Liver (tissue), 9 donors: ENCODE data around the gene ZMYND8. TPM values are rescaled to one million over a fixed set of nuclear protein-coding genes. Genes with fewer than 3 reads are reported as not detected.

ENCODE experiments used
- DNase-seq: peaks from one replicate; pipeline ENCODE4 v3.0.0-alpha.2; 2017; ENCODE audit warnings: low spot score
- H3K27ac ChIP-seq, 2 donors: one replicate each; pipeline ENCODE4 v1.7.0; 2013; ENCODE audit warnings: inconsistent platforms in 2 of 2, low read length in 2 of 2, control low read depth in 1 of 2, low read depth in 1 of 2, mild to moderate bottlenecking in 1 of 2
- H3K27me3 ChIP-seq, 4 donors: one replicate each; pipeline versions ENCODE4 v1.6.1 to v1.7.0; 2013; ENCODE audit warnings: low read length in 3 of 4, inconsistent platforms in 1 of 4, mild to moderate bottlenecking in 1 of 4, moderate library complexity in 1 of 4; ENCODE audit not compliant: control insufficient read depth in 4 of 4, insufficient read depth in 4 of 4
- H3K36me3 ChIP-seq, 4 donors: one replicate each; pipeline versions ENCODE4 v1.6.1 to v1.7.0; 2013; ENCODE audit warnings: low read length in 3 of 4, mild to moderate bottlenecking in 3 of 4, low read depth in 1 of 4, moderate library complexity in 1 of 4; ENCODE audit not compliant: control insufficient read depth in 4 of 4, insufficient read depth in 3 of 4
- H3K4me1 ChIP-seq, 4 donors: one replicate each; pipeline versions ENCODE4 v1.6.1 to v1.7.0; 2013; ENCODE audit warnings: low read length in 3 of 4, mild to moderate bottlenecking in 3 of 4, moderate library complexity in 1 of 4; ENCODE audit not compliant: control insufficient read depth in 4 of 4, insufficient read depth in 4 of 4
- H3K4me3 ChIP-seq, 3 donors: one replicate each; pipeline versions ENCODE4 v1.6.1 to v1.7.0; 2013; ENCODE audit warnings: low read length in 3 of 3, control low read depth in 1 of 3, low read depth in 1 of 3, mild to moderate bottlenecking in 1 of 3
- H3K9ac ChIP-seq, 2 donors: one replicate each; pipeline ENCODE4 v1.7.0; 2013; ENCODE audit warnings: low read length in 2 of 2, mild to moderate bottlenecking in 2 of 2, moderate library complexity in 2 of 2, control low read depth in 1 of 2, low read depth in 1 of 2
- H3K9me3 ChIP-seq, 4 donors: one replicate each; pipeline versions ENCODE4 v1.6.1 to v1.7.0; 2013; ENCODE audit warnings: low read length in 3 of 4; ENCODE audit not compliant: control insufficient read depth in 4 of 4
- ATF3 ChIP-seq: IDR thresholded peaks from 2 replicates; pipeline ENCODE4 v1.6.1; 2016; ENCODE audit warnings: antibody characterized with exemption
- CTCF ChIP-seq: fragments of 150-350 bp; IDR thresholded peaks from 2 replicates; pipeline ENCODE4 v1.5.1; 2017; ENCODE audit warnings: improper control_type of control experiment, low read depth, low read length; ENCODE audit not compliant: missing input control
- EGR1 ChIP-seq, 2 donors: IDR thresholded peaks; 2 replicates each; pipeline ENCODE4 v1.6.1; 2016 to 2018; ENCODE audit warnings: antibody characterized with exemption in 2 of 2, low read depth in 2 of 2
- FOXA1 ChIP-seq: IDR thresholded peaks from 2 replicates; pipeline ENCODE4 v1.6.1; 2016; ENCODE audit warnings: antibody characterized with exemption
- FOXA2 ChIP-seq: IDR thresholded peaks from 2 replicates; pipeline ENCODE4 v1.6.1; 2016; ENCODE audit warnings: antibody characterized with exemption
- GABPA ChIP-seq, 2 donors: IDR thresholded peaks in 1 of 2; conservative IDR thresholded peaks in 1 of 2; 2 replicates each; pipeline ENCODE4 v1.6.1; 2016; ENCODE audit warnings: antibody characterized with exemption in 2 of 2, mild to moderate bottlenecking in 1 of 2, moderate library complexity in 1 of 2
- HNF4A ChIP-seq, 2 donors: conservative IDR thresholded peaks; 2 replicates each; pipeline ENCODE4 v1.6.1; 2016; ENCODE audit warnings: antibody characterized with exemption in 2 of 2, mild to moderate bottlenecking in 2 of 2
- HNF4G ChIP-seq: IDR thresholded peaks from 2 replicates; pipeline ENCODE4 v1.6.1; 2016; ENCODE audit warnings: antibody characterized with exemption
- JUND ChIP-seq, 2 donors: IDR thresholded peaks; 2 replicates each; pipeline ENCODE4 v1.6.1; 2016; ENCODE audit warnings: antibody characterized with exemption in 2 of 2
- MAX ChIP-seq: IDR thresholded peaks from 2 replicates; pipeline ENCODE4 v1.6.1; 2016; ENCODE audit warnings: antibody characterized with exemption
- NR2F2 ChIP-seq: IDR thresholded peaks from 2 replicates; pipeline ENCODE4 v1.6.1; 2016; ENCODE audit warnings: antibody characterized with exemption
- RAD21 ChIP-seq, 2 donors: IDR thresholded peaks; 2 replicates each; pipeline ENCODE4 v1.6.1; 2016; ENCODE audit warnings: antibody characterized with exemption in 2 of 2, mild to moderate bottlenecking in 2 of 2
- REST ChIP-seq: IDR thresholded peaks from 2 replicates; pipeline ENCODE4 v1.6.1; 2016; ENCODE audit warnings: antibody characterized with exemption, mild to moderate bottlenecking
- RXRA ChIP-seq, 2 donors: IDR thresholded peaks; 2 replicates each; pipeline ENCODE4 v1.6.1; 2017 to 2018; ENCODE audit warnings: antibody characterized with exemption in 2 of 2, mild to moderate bottlenecking in 1 of 2
- SP1 ChIP-seq: IDR thresholded peaks from 2 replicates; pipeline ENCODE4 v1.6.1; 2018; ENCODE audit warnings: antibody characterized with exemption, mild to moderate bottlenecking
- TAF1 ChIP-seq: conservative IDR thresholded peaks from 2 replicates; pipeline ENCODE4 v1.6.1; 2016; ENCODE audit warnings: antibody characterized with exemption, mild to moderate bottlenecking
- YY1 ChIP-seq: IDR thresholded peaks from 2 replicates; pipeline ENCODE4 v1.6.1; 2016; ENCODE audit warnings: antibody characterized with exemption, mild to moderate bottlenecking
- ZBTB33 ChIP-seq: IDR thresholded peaks from 2 replicates; pipeline ENCODE4 v1.6.1; 2016; ENCODE audit warnings: antibody characterized with exemption
- WGBS: extraction: QIAGEN DNeasy Blood & Tissue Kit; methylation state at CpG from one replicate; pipeline ENCODE4 v1.1.7; 2013; 5-methylcytosine and 5-hydroxymethylcytosine counted together
- polyA plus RNA-seq, 2 donors: library from polyadenylated mRNA; stranded (reverse) in 1 of 2; unstranded in 1 of 2; fragments of 200-250 nt in 1 of 2; fragments of >200 nt in 1 of 2; fragmentation: Nextera tagmentation in 1 of 2; extraction: Ambion mirVana in 1 of 2; gene quantifications; one replicate each; pipeline versions ENCODE4 v1.2.1 to v1.2.3, GENCODE V29; 2013 to 2015
- total RNA-seq, 2 donors: library from RNA; depleted of rRNA; stranded (reverse); fragments of >200 nt; gene quantifications; one replicate each; pipeline ENCODE4 v1.2.3, GENCODE V29; 2014
- donor health status: healthy.
- donor health status: healthy.
- donor health status: healthy.
- donor health status: healthy.
- donor health status: healthy.

ZMYND8 gene
- total and polyA plus RNA-seq, 4 donors, result 3.3 to 23.5 (median 6.8) TPM

- Histone ChIP-seq H3K9ac (no peak overlapping the region), H3K9me3 (no peaks in the 10 kb centered on the region), H3K4me1 (no peaks in the 10 kb centered on the region), H3K27ac (no peak overlapping the region), H3K27me3 (no peaks in the 10 kb centered on the region), H3K36me3 (peaks cover 6 to 38% (median 26%) of the 10 kb centered on the region in 4 donors), H3K4me3 (no peak overlapping the region)
- no peak for TF ChIP-seq JUND (IDR thresholded peaks at IDR 0.05)
- TF ChIP-seq FOXA2, result no peak
- no peak for TF ChIP-seq MAX
- no peak for TF ChIP-seq NR2F2
- no peak for TF ChIP-seq ATF3
- no peak for TF ChIP-seq HNF4A (conservative IDR thresholded peaks at IDR 0.05)
- TF ChIP-seq HNF4G, result no peak
- no peak for TF ChIP-seq SP1
- TF ChIP-seq GABPA (IDR thresholded peaks at IDR 0.05 in 1 of 2, conservative IDR thresholded peaks at IDR 0.05 in 1 of 2), result no peak
- no peak for TF ChIP-seq YY1
- TF ChIP-seq RAD21 (IDR thresholded peaks at IDR 0.05), result no peak
- TF ChIP-seq ZBTB33, result no peak
- TF ChIP-seq TAF1, result no peak
- no peak for TF ChIP-seq CTCF
- no peak for TF ChIP-seq RXRA (IDR thresholded peaks at IDR 0.05)
- no peak for TF ChIP-seq EGR1 (IDR thresholded peaks at IDR 0.05; ENCODE audit: low read depth in 2 of 2)
- no peak for TF ChIP-seq FOXA1
- TF ChIP-seq REST, result no peak
- WGBS, result 84% methylated on average over 4 of the region's 4 CpGs
- no peak for DNase-seq
These were observed 75.1 kb downstream of the ZMYND8 start for GRCh38 chr20:47281376-47281775.
